ENCODE data around the gene KANSL3.

KANSL3 gene

DNA sequence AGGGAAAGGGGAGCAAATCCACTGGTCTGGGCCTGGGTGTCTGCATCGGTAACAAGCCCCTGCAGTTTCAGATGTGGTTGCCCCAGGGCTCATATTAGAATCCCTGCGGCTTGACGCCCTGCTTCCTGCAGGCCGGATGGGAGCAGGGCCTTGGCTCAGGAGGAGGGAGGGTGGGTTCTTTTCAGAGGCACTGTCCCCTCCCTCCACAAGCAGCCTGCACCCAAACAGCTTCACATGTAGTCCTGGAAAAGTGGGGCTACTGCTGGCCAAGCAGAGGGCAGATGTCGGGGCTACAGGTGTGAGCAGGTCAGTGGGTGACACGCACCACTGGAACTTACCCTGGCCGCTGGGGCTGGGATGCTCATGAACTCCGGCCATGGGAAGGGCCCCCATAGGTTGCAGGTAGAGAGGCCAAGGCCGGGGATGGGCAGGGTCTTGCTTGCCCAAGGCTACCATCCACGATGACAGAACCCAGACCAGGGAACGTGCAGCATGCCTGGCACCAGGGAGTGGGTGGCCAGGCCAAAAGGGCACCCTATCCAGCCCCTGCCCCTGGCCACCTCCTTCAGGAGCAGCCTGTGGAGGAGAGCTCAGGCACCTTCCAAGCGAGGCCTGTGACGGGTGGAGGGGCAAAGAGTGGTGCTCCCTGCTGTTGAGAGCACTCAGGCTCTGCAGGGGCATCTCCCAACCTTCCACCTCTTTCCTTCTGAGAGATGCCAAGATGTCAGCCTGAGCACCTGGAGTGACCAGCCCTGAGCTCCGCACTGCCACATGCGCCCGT, 84.7 kb downstream of the KANSL3 start:
- Histone ChIP-seq H3K79me2 (no peaks in the 10 kb centered on the region), H3K9ac (no peak overlapping the region), H3K4me1 (peaks cover 5% of the 10 kb centered on the region), H3K36me3 (ENCODE audit: control insufficient read depth, insufficient read depth, low read length) (no peaks in the 10 kb centered on the region), H3K27ac (no peak overlapping the region), H3K9me3 (ENCODE audit: control insufficient read depth, low read length) (no peaks in the 10 kb centered on the region), H3K4me3 (ENCODE audit: low read depth, low read length) (no peak overlapping the region), H3K4me2 (ENCODE audit: low read length) (no peak overlapping the region), H2AFZ (no peak overlapping the region), H3K27me3 (ENCODE audit: control insufficient read depth, insufficient read depth, low read length) (no peaks in the 10 kb centered on the region)
- no peak for TF ChIP-seq CTCF (IDR thresholded peaks at IDR 0.05)

GRCh38 chr2:96552315-96553175, 85.6 kb downstream of the KANSL3 start:
- Histone ChIP-seq H2AFZ (no peak overlapping the region), H3K4me3 (ENCODE audit: low read depth, low read length) (no peak overlapping the region), H3K79me2 (no peaks in the 10 kb centered on the region), H3K9ac (no peak overlapping the region), H3K27ac (no peak overlapping the region), H3K9me3 (ENCODE audit: control insufficient read depth, low read length) (no peaks in the 10 kb centered on the region), H3K36me3 (ENCODE audit: control insufficient read depth, insufficient read depth, low read length) (no peaks in the 10 kb centered on the region), H3K4me2 (ENCODE audit: low read length) (no peak overlapping the region), H3K4me1 (peaks cover 5% of the 10 kb centered on the region), H3K27me3 (ENCODE audit: control insufficient read depth, insufficient read depth, low read length) (no peaks in the 10 kb centered on the region)
- TF ChIP-seq CTCF (IDR thresholded peaks at IDR 0.05), result no peak

- no peaks in the 10 kb centered on the region for H3K79me2 ChIP-seq
- peaks cover 5% of the 10 kb centered on the region for H3K4me1 ChIP-seq
- no peak overlapping the region for H3K4me3 ChIP-seq (ENCODE audit: low read depth, low read length)
- no peak overlapping the region for H3K9ac ChIP-seq
- TF ChIP-seq CTCF (IDR thresholded peaks at IDR 0.05), result no peak
- H3K9me3 ChIP-seq (ENCODE audit: control insufficient read depth, low read length), result no peaks in the 10 kb centered on the region
- no peaks in the 10 kb centered on the region for H3K27me3 ChIP-seq (ENCODE audit: control insufficient read depth, insufficient read depth, low read length)
- H3K27ac ChIP-seq, result no peak overlapping the region
- H2AFZ ChIP-seq, result no peak overlapping the region
- no peak overlapping the region for H3K4me2 ChIP-seq (ENCODE audit: low read length)
- no peaks in the 10 kb centered on the region for H3K36me3 ChIP-seq (ENCODE audit: control insufficient read depth, insufficient read depth, low read length)
Measured at GRCh38 chr2:96551605-96552314, 86.4 kb downstream of the KANSL3 start.

GRCh38 chr2:96550787-96551604, 87.1 kb downstream of the KANSL3 start:
- H2AFZ ChIP-seq, result no peak overlapping the region
- H3K27me3 ChIP-seq (ENCODE audit: control insufficient read depth, insufficient read depth, low read length), result no peaks in the 10 kb centered on the region
- H3K4me3 ChIP-seq (ENCODE audit: low read depth, low read length), result no peak overlapping the region
- no peaks in the 10 kb centered on the region for H3K79me2 ChIP-seq
- no peak for TF ChIP-seq CTCF (IDR thresholded peaks at IDR 0.05)
- no peak overlapping the region for H3K4me2 ChIP-seq (ENCODE audit: low read length)
- no peak overlapping the region for H3K9ac ChIP-seq
- H3K27ac ChIP-seq, result no peak overlapping the region
- no peaks in the 10 kb centered on the region for H3K9me3 ChIP-seq (ENCODE audit: control insufficient read depth, low read length)
- peaks cover 5% of the 10 kb centered on the region for H3K4me1 ChIP-seq
- H3K36me3 ChIP-seq (ENCODE audit: control insufficient read depth, insufficient read depth, low read length), result no peaks in the 10 kb centered on the region
